H9 (cell line): ENCODE measurements around the gene ADISSP. TPM values are rescaled to one million over a fixed set of nuclear protein-coding genes. Genes with fewer than 3 reads are reported as not detected.

ENCODE experiments used
- DNase-seq: peaks from one replicate; pipeline ENCODE4 v3.0.0-alpha.2; 2017
- H2AFZ ChIP-seq: one replicate; pipeline ENCODE4 v1.6.1; 2013; ENCODE audit warnings: mild to moderate bottlenecking, low read length, control low read depth, moderate library complexity
- H2AK5ac ChIP-seq: 2 replicates; pipeline ENCODE4 v1.6.1; 2013; ENCODE audit warnings: low read length, control low read depth, mixed read lengths; ENCODE audit not compliant: insufficient read length
- H2BK120ac ChIP-seq: one replicate; pipeline ENCODE4 v1.6.1; 2013; ENCODE audit warnings: low read depth, mild to moderate bottlenecking, low read length, control low read depth, inconsistent platforms; ENCODE audit not compliant: poor library complexity, severe bottlenecking
- H2BK12ac ChIP-seq: 2 replicates; pipeline ENCODE4 v1.6.1; 2013; ENCODE audit warnings: low read length, control low read depth, mixed read lengths, low read depth; ENCODE audit not compliant: insufficient read length
- H2BK15ac ChIP-seq: 2 replicates; pipeline ENCODE4 v1.6.1; 2013; ENCODE audit warnings: low read depth, low read length, control low read depth
- H2BK20ac ChIP-seq: one replicate; pipeline ENCODE4 v1.6.1; 2013; ENCODE audit warnings: low read depth, mild to moderate bottlenecking, low read length, control low read depth, inconsistent platforms; ENCODE audit not compliant: poor library complexity, severe bottlenecking
- H2BK5ac ChIP-seq: 2 replicates; pipeline ENCODE4 v1.6.1; 2013; ENCODE audit warnings: low read length, control low read depth, mixed read lengths; ENCODE audit not compliant: insufficient read length
- H3K14ac ChIP-seq: 2 replicates; pipeline ENCODE4 v1.6.1; 2013; ENCODE audit warnings: low read length, control low read depth; ENCODE audit not compliant: insufficient read depth
- H3K18ac ChIP-seq: 2 replicates; pipeline ENCODE4 v1.6.1; 2013; ENCODE audit warnings: low read depth, mild to moderate bottlenecking, mixed read lengths, low read length, control low read depth; ENCODE audit not compliant: insufficient read length
- H3K23ac ChIP-seq: 2 replicates; pipeline ENCODE4 v1.6.1; 2013; ENCODE audit warnings: low read length, control low read depth, mixed read lengths, low read depth; ENCODE audit not compliant: insufficient read length
- H3K23me2 ChIP-seq: 2 replicates; pipeline ENCODE4 v1.6.1; 2013; ENCODE audit warnings: low read depth, mild to moderate bottlenecking, mixed read lengths, low read length, control low read depth; ENCODE audit not compliant: insufficient read length, poor library complexity, severe bottlenecking
- H3K27ac ChIP-seq: 2 replicates; pipeline ENCODE4 v1.5.1; 2013; ENCODE audit warnings: low read length, control low read depth, mixed read lengths, low read depth; ENCODE audit not compliant: insufficient read length
- H3K27me3 ChIP-seq: 2 replicates; pipeline ENCODE4 v1.6.1; 2013; ENCODE audit warnings: low read length, control low read depth, inconsistent platforms; ENCODE audit not compliant: insufficient read depth
- H3K4ac ChIP-seq: 2 replicates; pipeline ENCODE4 v1.6.1; 2013; ENCODE audit warnings: low read depth, mild to moderate bottlenecking, control low read depth, inconsistent platforms, low read length, moderate library complexity
- H3K4me1 ChIP-seq: 2 replicates; pipeline ENCODE4 v1.6.1; 2013; ENCODE audit warnings: low read length, control low read depth, inconsistent platforms; ENCODE audit not compliant: insufficient read depth
- H3K4me2 ChIP-seq: 2 replicates; pipeline ENCODE4 v1.6.1; 2013; ENCODE audit warnings: low read length, control low read depth, mixed read lengths; ENCODE audit not compliant: insufficient read length, insufficient read depth
- H3K56ac ChIP-seq: 2 replicates; pipeline ENCODE4 v1.6.1; 2013; ENCODE audit warnings: low read depth, mild to moderate bottlenecking, mixed read lengths, low read length, control low read depth; ENCODE audit not compliant: insufficient read length
- H3K79me1 ChIP-seq: 2 replicates; pipeline ENCODE4 v1.6.1; 2013; ENCODE audit warnings: low read depth, mild to moderate bottlenecking, moderate library complexity, low read length, control low read depth, inconsistent platforms; ENCODE audit not compliant: insufficient read depth, poor library complexity, severe bottlenecking
- H3K79me2 ChIP-seq: 2 replicates; pipeline ENCODE4 v1.6.1; 2013; ENCODE audit warnings: low read length, control low read depth, inconsistent platforms; ENCODE audit not compliant: insufficient read depth
- H3K9ac ChIP-seq: 2 replicates; pipeline ENCODE4 v1.6.1; 2013; ENCODE audit warnings: low read length, control low read depth, mixed read lengths; ENCODE audit not compliant: insufficient read length; ENCODE audit errors: extremely low read depth
- H3K9me3 ChIP-seq: one replicate; pipeline ENCODE4 v1.6.1; 2013; ENCODE audit warnings: low read depth, low read length, inconsistent platforms; ENCODE audit not compliant: control insufficient read depth
- H3T11ph ChIP-seq: one replicate; pipeline ENCODE4 v1.6.1; 2013; ENCODE audit warnings: mild to moderate bottlenecking, low read length, control low read depth, inconsistent platforms
- H4K20me1 ChIP-seq: one replicate; pipeline ENCODE4 v1.6.1; 2013; ENCODE audit not compliant: control insufficient read depth, insufficient read length, insufficient read depth
- H4K5ac ChIP-seq: 2 replicates; pipeline ENCODE4 v1.6.1; 2013; ENCODE audit warnings: low read depth, mild to moderate bottlenecking, mixed read lengths, low read length, control low read depth; ENCODE audit not compliant: insufficient read length
- H4K8ac ChIP-seq: replicated peaks from 2 replicates; pipeline ENCODE4 v1.6.1; 2013; ENCODE audit warnings: low read length, control low read depth, mixed read lengths, low read depth; ENCODE audit not compliant: insufficient read length
- H4K91ac ChIP-seq: 2 replicates; pipeline ENCODE4 v1.6.1; 2013; ENCODE audit warnings: low read depth, mild to moderate bottlenecking, moderate library complexity, mixed read lengths, low read length, control low read depth; ENCODE audit not compliant: insufficient read length
- H3K27ac Mint-ChIP-seq, 3 experiments: 2 replicates in 2 of 3; 3 replicates in 1 of 3; pipeline ENCODE4 v1.8.0; 2020 to 2021; ENCODE audit warnings: mixed read lengths in 3 of 3, mild to moderate bottlenecking in 1 of 3, moderate library complexity in 1 of 3
- H3K27me3 Mint-ChIP-seq: 2 replicates; pipeline ENCODE4 v1.8.0; 2021; ENCODE audit warnings: low read depth, mild to moderate bottlenecking, moderate library complexity, mixed read lengths
- H3K36me3 Mint-ChIP-seq, 3 experiments: 2 replicates in 2 of 3; 3 replicates in 1 of 3; pipeline ENCODE4 v1.8.0; 2020 to 2021; ENCODE audit warnings: low read depth in 3 of 3, mixed read lengths in 3 of 3; ENCODE audit not compliant: insufficient read depth in 1 of 3
- H3K4me1 Mint-ChIP-seq, 2 experiments: 2 replicates each; pipeline ENCODE4 v1.8.0; 2020; ENCODE audit warnings: mixed read lengths in 2 of 2
- H3K4me3 Mint-ChIP-seq, 2 experiments: 2 replicates in 1 of 2; 3 replicates in 1 of 2; pipeline ENCODE4 v1.8.0; 2020 to 2021; ENCODE audit warnings: mild to moderate bottlenecking in 2 of 2, mixed read lengths in 2 of 2, moderate library complexity in 1 of 2
- H3K9me3 Mint-ChIP-seq, 2 experiments: 2 replicates in 1 of 2; 3 replicates in 1 of 2; pipeline ENCODE4 v1.8.0; 2020; ENCODE audit warnings: mild to moderate bottlenecking in 2 of 2, mixed read lengths in 2 of 2, moderate library complexity in 1 of 2
- WGBS: extraction: QIAGEN DNeasy Blood & Tissue Kit; methylation state at CpG from one replicate; pipeline ENCODE4 v1.1.7; 2013; ENCODE audit warnings: missing lambda C conversion rate, low lambda C conversion rate, mixed read lengths; ENCODE audit not compliant: insufficient read length; ENCODE audit errors: extremely low coverage; 5-methylcytosine and 5-hydroxymethylcytosine counted together
- total RNA-seq: library from RNA; stranded (reverse); gene quantifications from 2 replicates; pipeline ENCODE4 v1.2.1, GENCODE V29; 2021
- TF ChIP-seq, protein P1 (sequence below): fragments of 200-600 bp; sonication (generic); conservative IDR thresholded peaks from 3 replicates; pipeline ENCODE4 v1.8.0; 2021; ENCODE audit warnings: antibody characterized with exemption, mild to moderate bottlenecking

ADISSP gene
- total RNA-seq, 1 experiment from 2014 or later, result 80.9 TPM

DNA sequence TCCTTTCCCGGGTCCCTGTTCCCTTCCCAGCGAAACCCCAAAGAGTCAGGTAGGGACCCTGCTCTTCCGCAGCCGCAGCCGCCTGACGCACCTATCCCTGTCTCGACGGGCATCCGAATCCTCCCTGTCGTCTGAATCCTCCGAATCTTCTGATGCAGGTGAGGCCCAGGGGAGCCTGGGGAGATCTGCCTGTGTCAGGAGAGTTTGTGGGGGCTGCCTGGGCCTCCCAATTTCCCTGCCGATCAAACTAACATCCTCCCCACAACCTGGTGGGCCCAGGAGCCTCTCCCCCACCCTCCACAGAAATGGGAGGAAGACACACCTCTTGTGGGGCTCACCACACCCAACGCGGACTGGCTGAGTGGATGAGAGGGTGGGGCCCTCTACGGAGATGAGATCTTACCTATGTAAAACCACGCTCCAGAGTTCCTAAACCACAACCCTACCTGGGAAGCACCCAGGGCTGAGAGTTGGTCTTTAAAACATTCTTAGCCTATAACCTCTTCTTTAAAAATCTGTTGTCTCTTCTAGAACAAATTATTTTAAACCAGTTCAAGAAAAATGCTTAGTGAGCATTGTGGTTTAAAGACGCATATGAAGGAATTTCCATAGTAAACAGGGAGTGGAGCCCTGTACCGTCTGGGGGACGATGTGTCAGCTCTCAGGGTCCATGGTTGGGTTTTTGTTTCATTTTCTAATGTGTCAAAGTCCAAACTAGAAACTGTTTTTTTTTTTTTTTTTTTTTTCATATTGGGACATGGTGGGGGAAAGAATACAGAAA lies 30.2 kb upstream of the ADISSP start:
- H3K4me3 Mint-ChIP-seq, result peak overlapping the region; percentile 73 to 92
- Histone ChIP-seq H2BK20ac (no peak overlapping the region), H3K18ac (no peak overlapping the region), H2BK12ac (no peak overlapping the region), H2BK120ac (no peak overlapping the region), H2BK5ac (no peak overlapping the region), H3K23ac (no peak overlapping the region), H3K14ac (no peak overlapping the region), H3K27ac (no peak overlapping the region), H3T11ph (no peak overlapping the region), H3K9ac (no peak overlapping the region), H3K56ac (no peak overlapping the region), H3K4ac (no peak overlapping the region), H3K23me2 (peaks cover 19% of the 10 kb centered on the region), H4K20me1 (no peaks in the 10 kb centered on the region), H3K79me2 (no peaks in the 10 kb centered on the region), H3K4me2 (peak overlapping the region; percentile 35), H3K27me3 (no peaks in the 10 kb centered on the region), H2AK5ac (no peak overlapping the region), H4K5ac (no peak overlapping the region), H4K91ac (no peak overlapping the region), H2AFZ (no peak overlapping the region), H4K8ac (no peak overlapping the region), H3K4me1 (no peaks in the 10 kb centered on the region; the same call in 1 of the 2 replicates), H3K79me1 (no peaks in the 10 kb centered on the region), H3K9me3 (no peaks in the 10 kb centered on the region), H2BK15ac (no peak overlapping the region)
- TF ChIP-seq, protein P1, sequence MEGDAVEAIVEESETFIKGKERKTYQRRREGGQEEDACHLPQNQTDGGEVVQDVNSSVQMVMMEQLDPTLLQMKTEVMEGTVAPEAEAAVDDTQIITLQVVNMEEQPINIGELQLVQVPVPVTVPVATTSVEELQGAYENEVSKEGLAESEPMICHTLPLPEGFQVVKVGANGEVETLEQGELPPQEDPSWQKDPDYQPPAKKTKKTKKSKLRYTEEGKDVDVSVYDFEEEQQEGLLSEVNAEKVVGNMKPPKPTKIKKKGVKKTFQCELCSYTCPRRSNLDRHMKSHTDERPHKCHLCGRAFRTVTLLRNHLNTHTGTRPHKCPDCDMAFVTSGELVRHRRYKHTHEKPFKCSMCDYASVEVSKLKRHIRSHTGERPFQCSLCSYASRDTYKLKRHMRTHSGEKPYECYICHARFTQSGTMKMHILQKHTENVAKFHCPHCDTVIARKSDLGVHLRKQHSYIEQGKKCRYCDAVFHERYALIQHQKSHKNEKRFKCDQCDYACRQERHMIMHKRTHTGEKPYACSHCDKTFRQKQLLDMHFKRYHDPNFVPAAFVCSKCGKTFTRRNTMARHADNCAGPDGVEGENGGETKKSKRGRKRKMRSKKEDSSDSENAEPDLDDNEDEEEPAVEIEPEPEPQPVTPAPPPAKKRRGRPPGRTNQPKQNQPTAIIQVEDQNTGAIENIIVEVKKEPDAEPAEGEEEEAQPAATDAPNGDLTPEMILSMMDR, result no peak
- peaks cover 15% of the 10 kb centered on the region for H3K27me3 Mint-ChIP-seq
- peaks cover 42 to 55% of the 10 kb centered on the region in 2 experiments for H3K4me1 Mint-ChIP-seq
- no CpG with 5 or more reads among the region's 19 CpGs for WGBS
- peak overlapping the region in 2 of 3 experiments; percentile 31 to 89; a peak in 2 of 7 replicates for H3K27ac Mint-ChIP-seq
- no peak for DNase-seq
- H3K9me3 Mint-ChIP-seq, result no peaks in the 10 kb centered on the region
- H3K36me3 Mint-ChIP-seq, result peaks cover 13 to 24% (median 18%) of the 10 kb centered on the region in 3 experiments
